Measurements from ENCODE around the gene OCA2. TPM values are rescaled to one million over a fixed set of nuclear protein-coding genes. Genes with fewer than 3 reads are reported as not detected.

The OCA2 gene
- total and polyA plus RNA-seq, 4 donors = 1.6 to 4.0 (median 2.5) TPM

DNA sequence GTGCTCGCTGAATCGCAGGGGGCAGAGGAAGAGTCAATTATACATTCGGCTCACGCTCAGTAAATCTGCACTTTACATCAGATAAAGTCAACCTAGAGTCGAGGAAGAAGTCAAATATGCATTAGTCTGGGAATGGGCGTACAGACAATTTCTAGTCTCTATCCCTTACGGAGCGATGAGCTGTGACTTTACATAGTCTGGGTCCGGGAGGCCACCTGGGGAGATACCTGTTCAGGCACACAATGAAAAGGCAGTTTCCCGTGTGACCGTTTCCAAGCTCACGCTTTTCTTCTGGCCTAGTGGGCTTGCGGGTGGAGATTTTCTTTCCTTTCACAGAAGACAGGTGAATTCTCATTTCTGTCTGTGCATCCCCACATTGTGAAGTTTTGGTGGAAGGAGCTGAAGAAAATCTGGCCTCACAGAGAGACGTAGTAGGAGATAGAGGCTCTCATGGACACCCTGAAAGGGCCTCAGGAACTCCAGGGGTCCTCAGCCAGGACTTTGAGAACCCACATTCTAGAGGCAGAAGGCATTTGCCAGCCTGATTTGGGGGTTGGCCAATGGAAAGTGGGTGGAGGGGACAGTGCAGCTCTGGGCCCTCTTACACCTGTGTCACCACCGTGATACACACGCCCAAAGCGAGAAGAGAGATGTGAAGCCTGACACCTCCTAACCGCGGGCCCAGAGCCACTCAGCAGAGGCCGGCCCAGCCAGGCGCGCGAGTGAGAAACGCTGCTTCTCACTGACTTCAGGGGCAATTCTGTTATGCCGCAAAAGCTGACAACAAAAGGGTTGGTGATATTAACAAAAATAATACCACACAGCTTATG lies 10.7 kb upstream of the OCA2 start:
- ATAC-seq (ENCODE audit: low FRiP score) = peak; percentile 29
- peak overlapping the region in 1 of 2 donors; percentile 82 for H3K27ac ChIP-seq (ENCODE audit: low read depth in 1 of 2, low read length in 2 of 2)

DNA sequence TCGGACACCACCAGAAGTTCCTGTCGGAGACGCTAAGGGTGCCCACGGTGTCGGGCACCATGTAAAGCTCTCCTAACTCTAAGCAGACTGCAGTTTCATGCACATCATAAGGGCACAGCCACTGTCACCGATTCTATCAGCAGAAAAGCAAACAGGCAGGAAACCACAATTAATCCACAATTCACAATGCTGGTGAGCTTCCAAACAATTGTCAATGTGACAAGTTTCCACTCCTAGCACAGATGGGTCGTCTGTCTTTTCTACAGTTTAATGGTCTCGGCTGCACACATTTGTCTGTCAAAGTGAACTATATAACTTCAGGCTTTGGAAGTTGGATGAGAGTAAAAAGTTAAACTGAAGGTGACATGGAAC lies 8.8 kb upstream of the OCA2 start:
- H3K4me1 ChIP-seq (ENCODE audit: control insufficient read depth in 1 of 2, insufficient read depth in 2 of 2, low read length in 2 of 2) = no peaks in the 10 kb centered on the region
- H3K36me3 ChIP-seq (ENCODE audit: control insufficient read depth in 1 of 2, insufficient read depth in 2 of 2, low read length in 1 of 2) = peaks cover 0 to 6% of the 10 kb centered on the region in 2 donors
- no peaks in the 10 kb centered on the region for H3K9me3 ChIP-seq (ENCODE audit: control insufficient read depth, low read length)
- 41 to 49% methylated on average over 8 of the region's 8 CpGs for WGBS, 2 donors
- H3K27ac ChIP-seq (ENCODE audit: low read depth in 1 of 2, low read length in 2 of 2) = peak overlapping the region in 1 of 2 donors; percentile 46
- DNase-seq = no peak
- H3K27me3 ChIP-seq (ENCODE audit: control insufficient read depth in 1 of 2, insufficient read depth in 2 of 2, low read length in 1 of 2) = no peaks in the 10 kb centered on the region
- no peak for ATAC-seq (ENCODE audit: low FRiP score)
- H3K4me3 ChIP-seq (ENCODE audit: low read length in 2 of 2) = no peak overlapping the region
- intact Hi-C loops (cut with DNase I) = no loop called here

More for the DNA sequence above, 10.7 kb upstream of the OCA2 start:
- Histone ChIP-seq H3K27me3 (ENCODE audit: control insufficient read depth in 1 of 2, insufficient read depth in 2 of 2, low read length in 1 of 2) (no peaks in the 10 kb centered on the region), H3K4me3 (ENCODE audit: low read length in 2 of 2) (no peak overlapping the region), H3K36me3 (ENCODE audit: control insufficient read depth in 1 of 2, insufficient read depth in 2 of 2, low read length in 1 of 2) (peaks cover 0 to 7% of the 10 kb centered on the region in 2 donors), H3K9me3 (ENCODE audit: control insufficient read depth, low read length) (no peaks in the 10 kb centered on the region), H3K4me1 (ENCODE audit: control insufficient read depth in 1 of 2, insufficient read depth in 2 of 2, low read length in 2 of 2) (no peaks in the 10 kb centered on the region)
- DNase-seq = no peak
- 49 to 50% methylated on average over 25 of the region's 25 CpGs for WGBS, 2 donors
- intact Hi-C loops (cut with DNase I) = loop anchor here in 1 of 2 donors (2.0 kb wide), 1 partner anchor 13 kb away; no protein-coding TSS in a partner anchor

DNA sequence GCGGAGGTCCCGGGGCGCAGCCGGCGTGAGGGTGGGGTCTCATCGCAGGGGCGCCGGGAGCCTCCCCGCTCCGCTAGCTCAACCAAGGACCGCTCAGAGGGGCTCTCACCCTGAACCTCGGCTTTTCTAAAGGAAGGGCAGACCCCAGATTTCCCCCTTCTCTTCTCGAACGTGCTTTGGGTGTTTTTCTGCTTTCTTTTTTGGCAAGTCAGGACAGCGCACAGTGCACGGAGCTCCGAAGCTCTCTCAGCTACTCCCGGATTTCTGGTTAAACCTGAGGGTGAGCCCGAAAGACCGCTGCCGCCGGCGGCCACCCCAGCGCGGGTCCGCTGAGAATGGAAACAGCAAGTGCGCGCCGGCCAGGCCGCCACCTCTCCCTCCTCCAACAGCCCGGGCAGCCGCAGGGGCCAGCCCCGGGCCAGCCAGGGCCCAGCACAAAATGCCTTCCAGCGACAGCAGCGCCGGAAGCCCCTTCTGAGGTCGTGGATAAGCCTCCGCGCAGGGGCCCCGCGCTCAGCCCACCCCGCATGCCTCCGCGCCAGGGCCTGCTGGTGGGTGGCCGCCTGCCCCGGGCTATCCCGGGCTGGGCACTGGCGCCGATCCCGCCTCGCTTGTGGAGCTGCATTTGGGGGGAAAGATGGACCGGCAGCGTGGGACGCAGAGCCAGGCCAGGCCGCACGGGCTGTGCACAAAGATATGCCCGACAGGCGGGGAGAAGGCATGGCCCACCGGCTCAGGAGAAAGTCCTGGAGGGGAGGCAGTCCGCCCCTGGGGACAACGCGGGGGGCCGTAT lies 8.2 kb upstream of the OCA2 start:
- Histone ChIP-seq H3K4me3 (ENCODE audit: low read length in 2 of 2) (peak overlapping the region; percentile 35 to 60), H3K36me3 (ENCODE audit: control insufficient read depth in 1 of 2, insufficient read depth in 2 of 2, low read length in 1 of 2) (peaks cover 0 to 4% of the 10 kb centered on the region in 2 donors), H3K27ac (ENCODE audit: low read depth in 1 of 2, low read length in 2 of 2) (peak overlapping the region in 1 of 2 donors; percentile 46), H3K27me3 (ENCODE audit: control insufficient read depth in 1 of 2, insufficient read depth in 2 of 2, low read length in 1 of 2) (no peaks in the 10 kb centered on the region), H3K9me3 (ENCODE audit: control insufficient read depth, low read length) (no peaks in the 10 kb centered on the region), H3K4me1 (ENCODE audit: control insufficient read depth in 1 of 2, insufficient read depth in 2 of 2, low read length in 2 of 2) (no peaks in the 10 kb centered on the region)
- 2 to 4% methylated on average over 61 to 63 of the region's 63 CpGs for WGBS, 2 donors
- DNase-seq = no peak
- ATAC-seq (ENCODE audit: low FRiP score) = peak; percentile 49
- intact Hi-C loops (cut with DNase I) = no loop called here

DNA sequence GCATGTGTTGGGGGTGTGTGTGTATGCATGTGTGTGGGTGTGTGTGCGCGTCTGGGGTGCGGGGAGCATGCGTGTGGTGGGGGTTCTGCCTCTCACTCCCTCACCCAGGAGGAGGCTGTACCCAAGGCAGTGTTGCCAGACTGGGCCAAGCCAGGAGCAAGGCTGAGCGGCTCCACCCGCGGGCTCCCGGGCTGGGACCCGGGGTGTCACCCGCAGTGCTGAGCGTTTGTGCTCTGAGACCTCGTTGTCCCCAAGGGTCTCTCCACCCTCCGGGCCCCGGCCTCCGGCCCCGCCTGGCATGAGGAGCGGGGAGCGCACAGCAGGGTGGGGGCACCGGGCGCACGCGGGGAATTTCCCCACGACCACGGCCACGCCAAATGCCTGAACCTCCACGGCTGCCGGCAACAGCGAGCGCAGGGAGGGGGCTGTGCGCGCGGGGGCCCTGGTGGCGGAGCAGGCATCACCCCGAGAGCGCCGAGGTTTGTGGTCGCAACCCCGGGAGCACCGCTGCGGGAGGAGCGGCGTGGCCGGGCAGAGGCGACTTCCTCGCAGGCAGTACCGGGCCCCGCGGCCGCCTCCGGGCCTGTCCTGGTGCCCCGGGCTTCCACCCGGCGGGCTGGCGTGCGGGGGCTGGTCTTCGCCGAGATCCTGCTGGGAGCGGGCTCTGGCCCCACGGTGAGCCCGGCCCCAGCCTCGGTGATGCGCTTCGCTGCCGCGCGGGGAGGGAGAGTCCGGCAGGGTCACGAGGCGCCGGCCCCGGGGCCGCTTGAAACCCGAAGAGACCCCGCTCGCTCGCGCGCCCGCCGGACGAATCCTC lies 7.4 kb upstream of the OCA2 start:
- no peaks in the 10 kb centered on the region for H3K27me3 ChIP-seq (ENCODE audit: control insufficient read depth in 1 of 2, insufficient read depth in 2 of 2, low read length in 1 of 2)
- peak overlapping the region; percentile 35 to 60 for H3K4me3 ChIP-seq (ENCODE audit: low read length in 2 of 2)
- no peaks in the 10 kb centered on the region for H3K9me3 ChIP-seq (ENCODE audit: control insufficient read depth, low read length)
- DNase-seq = no peak
- peak overlapping the region in 1 of 2 donors; percentile 46 for H3K27ac ChIP-seq (ENCODE audit: low read depth in 1 of 2, low read length in 2 of 2)
- peaks cover 0 to 1% of the 10 kb centered on the region in 2 donors for H3K36me3 ChIP-seq (ENCODE audit: control insufficient read depth in 1 of 2, insufficient read depth in 2 of 2, low read length in 1 of 2)
- intact Hi-C loops (cut with DNase I) = no loop called here
- H3K4me1 ChIP-seq (ENCODE audit: control insufficient read depth in 1 of 2, insufficient read depth in 2 of 2, low read length in 2 of 2) = no peaks in the 10 kb centered on the region
- ATAC-seq (ENCODE audit: low FRiP score) = peak; percentile 34
- 2 to 4% methylated on average over 53 to 81 of the region's 81 CpGs for WGBS, 2 donors

DNA sequence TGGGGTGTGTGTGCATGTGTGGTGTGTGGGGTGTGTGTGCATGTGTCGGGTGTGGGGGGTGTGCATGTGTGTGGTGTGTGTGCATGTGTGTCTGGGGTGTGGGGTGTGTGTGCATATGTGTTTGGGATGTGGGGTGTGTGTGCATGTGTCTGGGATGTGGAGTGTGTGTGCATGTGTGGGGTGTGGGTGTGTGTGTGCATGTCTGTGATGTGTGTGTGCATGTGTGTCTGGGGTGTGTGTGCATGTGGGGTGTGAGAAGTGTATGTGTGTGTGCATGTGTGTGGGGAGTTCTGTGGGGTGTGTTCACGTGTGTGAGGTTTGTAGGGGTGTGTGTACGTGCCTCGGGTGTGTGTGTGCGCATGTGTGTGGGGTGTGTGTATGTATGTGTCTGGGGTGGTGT lies 6.7 kb upstream of the OCA2 start:
- H3K27me3 ChIP-seq (ENCODE audit: control insufficient read depth in 1 of 2, insufficient read depth in 2 of 2, low read length in 1 of 2) = no peaks in the 10 kb centered on the region
- DNase-seq = no peak
- intact Hi-C loops (cut with DNase I) = no loop called here

DNA sequence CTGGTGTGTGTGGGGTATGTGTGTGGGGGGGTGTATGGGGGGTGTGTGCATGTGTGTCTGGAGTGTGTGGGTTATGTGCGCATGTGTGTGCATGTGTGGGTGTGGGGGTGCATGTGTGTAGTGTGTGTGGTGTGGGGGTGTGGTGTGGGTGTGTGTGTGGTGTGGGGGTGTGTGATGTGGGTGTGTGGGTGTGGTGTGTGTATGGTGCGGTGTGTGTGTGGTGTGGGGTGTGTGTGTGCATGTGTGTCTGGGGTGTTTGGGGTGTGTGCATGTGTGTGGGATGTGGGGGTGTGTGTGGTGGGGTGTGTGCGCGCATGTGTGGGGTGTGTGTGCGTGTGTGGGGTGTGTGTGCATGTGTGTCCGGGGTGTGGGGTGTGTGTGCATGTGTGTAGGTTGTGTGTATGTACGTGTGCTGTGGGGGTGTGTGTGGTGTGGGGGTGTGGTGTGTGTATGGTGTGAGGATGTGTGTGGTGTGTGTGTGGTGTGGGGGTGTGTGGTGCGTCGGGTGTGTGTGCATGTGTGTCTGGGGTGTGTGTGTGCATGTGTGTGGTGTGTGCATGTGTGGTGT lies 6.2 kb upstream of the OCA2 start:
- no peaks in the 10 kb centered on the region for H3K9me3 ChIP-seq (ENCODE audit: control insufficient read depth, low read length)
- no peak for DNase-seq
- H3K4me1 ChIP-seq (ENCODE audit: control insufficient read depth in 1 of 2, insufficient read depth in 2 of 2, low read length in 2 of 2) = no peaks in the 10 kb centered on the region
- whole genome bisulfite sequencing, 2 donors = 93 to 94% methylated on average over 9 of the region's 9 CpGs
- intact Hi-C loops (cut with DNase I) = no loop called here
- H3K36me3 ChIP-seq (ENCODE audit: control insufficient read depth in 1 of 2, insufficient read depth in 2 of 2, low read length in 1 of 2) = no peaks in the 10 kb centered on the region
- no peak overlapping the region for H3K4me3 ChIP-seq (ENCODE audit: low read length in 2 of 2)
- H3K27me3 ChIP-seq (ENCODE audit: control insufficient read depth in 1 of 2, insufficient read depth in 2 of 2, low read length in 1 of 2) = no peaks in the 10 kb centered on the region
- no peak for ATAC-seq (ENCODE audit: low FRiP score)
- H3K27ac ChIP-seq (ENCODE audit: low read depth in 1 of 2, low read length in 2 of 2) = no peak overlapping the region

More for the DNA sequence above, 6.7 kb upstream of the OCA2 start:
- no peaks in the 10 kb centered on the region for H3K9me3 ChIP-seq (ENCODE audit: control insufficient read depth, low read length)
- no peaks in the 10 kb centered on the region for H3K36me3 ChIP-seq (ENCODE audit: control insufficient read depth in 1 of 2, insufficient read depth in 2 of 2, low read length in 1 of 2)
- no peak for ATAC-seq (ENCODE audit: low FRiP score)
- WGBS, 2 donors = 86% methylated on average over 5 of the region's 5 CpGs
- H3K27ac ChIP-seq (ENCODE audit: low read depth in 1 of 2, low read length in 2 of 2) = no peak overlapping the region
- H3K4me1 ChIP-seq (ENCODE audit: control insufficient read depth in 1 of 2, insufficient read depth in 2 of 2, low read length in 2 of 2) = no peaks in the 10 kb centered on the region
- no peak overlapping the region for H3K4me3 ChIP-seq (ENCODE audit: low read length in 2 of 2)

DNA sequence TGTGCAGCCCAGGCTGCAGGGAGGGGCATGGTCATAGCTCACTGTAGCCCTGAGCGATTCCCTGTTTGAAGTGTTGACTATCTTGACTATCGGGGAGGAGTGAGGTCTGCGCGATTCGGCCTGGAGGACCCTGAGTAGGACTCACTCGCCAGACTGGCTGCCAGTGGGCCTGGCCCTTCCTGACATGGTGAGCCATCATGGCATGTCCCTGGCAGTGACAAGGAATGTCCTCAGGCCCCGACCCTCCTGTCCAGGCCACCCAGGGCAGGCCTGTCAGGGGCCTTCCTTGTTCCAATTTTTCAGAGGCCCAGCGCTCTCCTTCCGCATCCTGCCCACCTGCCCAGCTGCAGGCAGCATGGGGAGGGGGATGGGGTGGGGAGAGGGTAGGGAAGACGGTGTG lies 5.2 kb upstream of the OCA2 start:
- no peaks in the 10 kb centered on the region for H3K4me1 ChIP-seq (ENCODE audit: control insufficient read depth in 1 of 2, insufficient read depth in 2 of 2, low read length in 2 of 2)
- no peaks in the 10 kb centered on the region for H3K27me3 ChIP-seq (ENCODE audit: control insufficient read depth in 1 of 2, insufficient read depth in 2 of 2, low read length in 1 of 2)
- H3K4me3 ChIP-seq (ENCODE audit: low read length in 2 of 2) = no peak overlapping the region
- 97 to 98% methylated on average over 10 of the region's 10 CpGs for WGBS, 2 donors
- no peaks in the 10 kb centered on the region for H3K36me3 ChIP-seq (ENCODE audit: control insufficient read depth in 1 of 2, insufficient read depth in 2 of 2, low read length in 1 of 2)
- no peaks in the 10 kb centered on the region for H3K9me3 ChIP-seq (ENCODE audit: control insufficient read depth, low read length)
- intact Hi-C loops (cut with DNase I) = no loop called here
- ATAC-seq (ENCODE audit: low FRiP score) (no peak), DNase-seq (no peak)
- H3K27ac ChIP-seq (ENCODE audit: low read depth in 1 of 2, low read length in 2 of 2) = no peak overlapping the region

DNA sequence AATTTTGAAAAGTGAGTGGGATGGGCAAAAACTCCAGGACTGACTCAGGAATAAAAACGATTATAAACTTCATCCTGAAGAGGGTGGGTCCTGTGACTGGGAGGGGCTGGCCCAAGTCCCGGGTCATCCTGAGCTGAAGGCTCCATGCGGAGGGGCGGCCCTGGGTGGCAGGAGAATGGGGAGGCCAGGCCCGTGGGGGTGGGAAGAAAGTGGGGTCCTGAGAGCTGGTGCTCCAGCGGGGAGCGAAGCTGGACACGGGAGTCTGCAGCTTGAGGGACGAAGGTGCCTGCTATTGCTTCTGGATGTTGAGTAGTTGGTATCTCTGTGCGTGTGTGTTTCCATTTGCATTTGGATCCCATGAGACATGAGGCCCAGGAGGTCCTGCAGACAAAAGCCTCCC lies 4.7 kb upstream of the OCA2 start:
- no peak for DNase-seq
- Histone ChIP-seq H3K36me3 (ENCODE audit: control insufficient read depth in 1 of 2, insufficient read depth in 2 of 2, low read length in 1 of 2) (no peaks in the 10 kb centered on the region), H3K4me1 (ENCODE audit: control insufficient read depth in 1 of 2, insufficient read depth in 2 of 2, low read length in 2 of 2) (no peaks in the 10 kb centered on the region), H3K27me3 (ENCODE audit: control insufficient read depth in 1 of 2, insufficient read depth in 2 of 2, low read length in 1 of 2) (no peaks in the 10 kb centered on the region), H3K27ac (ENCODE audit: low read depth in 1 of 2, low read length in 2 of 2) (no peak overlapping the region), H3K9me3 (ENCODE audit: control insufficient read depth, low read length) (no peaks in the 10 kb centered on the region), H3K4me3 (ENCODE audit: low read length in 2 of 2) (no peak overlapping the region)
- ATAC-seq (ENCODE audit: low FRiP score) = no peak
- intact Hi-C loops (cut with DNase I) = no loop called here
- WGBS, 2 donors = 92 to 93% methylated on average over 10 of the region's 10 CpGs
